Measurements from ENCODE around the gene BBOF1.
"Not testable (repeated sequence)": the region's sequence is repeated elsewhere in the genome, so short reads cannot be mapped to it uniquely, and the experiment has no call there.

BBOF1 gene

DNA sequence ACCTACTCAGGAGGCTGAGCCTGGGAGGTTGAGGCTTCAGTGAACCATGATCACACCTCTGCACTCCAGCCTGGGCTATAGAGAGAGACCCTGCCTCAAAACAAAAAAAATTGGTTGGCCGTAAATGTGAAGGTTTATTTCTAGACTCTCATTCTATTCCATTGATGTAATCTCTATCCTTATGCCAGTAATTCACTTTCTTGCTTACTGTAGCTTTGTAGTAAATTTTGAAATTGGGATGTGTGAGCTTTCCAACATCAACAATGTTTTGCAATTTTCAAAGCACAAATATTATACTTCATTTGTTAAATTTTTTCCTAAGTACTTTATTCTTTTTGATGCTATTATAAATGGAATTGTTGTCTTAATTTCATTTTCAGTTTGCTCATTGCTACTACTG is 90.2 kb downstream of the BBOF1 start:
- CTCF ChIA-PET, result no interaction called here
- DNase-seq (ENCODE audit: extremely low spot score), result no peak
- TF ChIP-seq BHLHE40 (IDR thresholded peaks at IDR 0.05; ENCODE audit: borderline replicate concordance) (no peak), TARDBP (IDR thresholded peaks at IDR 0.05) (no peak), SP1 (IDR thresholded peaks at IDR 0.05) (no peak), HDGF (IDR thresholded peaks at IDR 0.05; ENCODE audit: borderline replicate concordance) (no peak), ARNT (IDR thresholded peaks at IDR 0.05) (no peak), LEF1 (IDR thresholded peaks at IDR 0.05; ENCODE audit: borderline replicate concordance) (no peak), NFRKB (IDR thresholded peaks at IDR 0.05) (no peak), FOXA1 (IDR thresholded peaks at IDR 0.05) (no peak), ELF4 (IDR thresholded peaks at IDR 0.05) (no peak), SUZ12 (IDR thresholded peaks at IDR 0.05) (no peak), FOXM1 (IDR thresholded peaks at IDR 0.05; ENCODE audit: borderline replicate concordance) (no peak), FOXK2 (IDR thresholded peaks at IDR 0.05) (no peak), CTBP1 (IDR thresholded peaks at IDR 0.05; ENCODE audit: borderline replicate concordance) (no peak), L3MBTL2 (conservative IDR thresholded peaks at IDR 0.05) (no peak), ZNF384 (IDR thresholded peaks at IDR 0.05) (no peak)
- TF ChIP-seq, protein P1, sequence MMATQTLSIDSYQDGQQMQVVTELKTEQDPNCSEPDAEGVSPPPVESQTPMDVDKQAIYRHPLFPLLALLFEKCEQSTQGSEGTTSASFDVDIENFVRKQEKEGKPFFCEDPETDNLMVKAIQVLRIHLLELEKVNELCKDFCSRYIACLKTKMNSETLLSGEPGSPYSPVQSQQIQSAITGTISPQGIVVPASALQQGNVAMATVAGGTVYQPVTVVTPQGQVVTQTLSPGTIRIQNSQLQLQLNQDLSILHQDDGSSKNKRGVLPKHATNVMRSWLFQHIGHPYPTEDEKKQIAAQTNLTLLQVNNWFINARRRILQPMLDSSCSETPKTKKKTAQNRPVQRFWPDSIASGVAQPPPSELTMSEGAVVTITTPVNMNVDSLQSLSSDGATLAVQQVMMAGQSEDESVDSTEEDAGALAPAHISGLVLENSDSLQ (IDR thresholded peaks at IDR 0.05), result no peak
- POLR2A ChIA-PET, result no interaction called here

DNA sequence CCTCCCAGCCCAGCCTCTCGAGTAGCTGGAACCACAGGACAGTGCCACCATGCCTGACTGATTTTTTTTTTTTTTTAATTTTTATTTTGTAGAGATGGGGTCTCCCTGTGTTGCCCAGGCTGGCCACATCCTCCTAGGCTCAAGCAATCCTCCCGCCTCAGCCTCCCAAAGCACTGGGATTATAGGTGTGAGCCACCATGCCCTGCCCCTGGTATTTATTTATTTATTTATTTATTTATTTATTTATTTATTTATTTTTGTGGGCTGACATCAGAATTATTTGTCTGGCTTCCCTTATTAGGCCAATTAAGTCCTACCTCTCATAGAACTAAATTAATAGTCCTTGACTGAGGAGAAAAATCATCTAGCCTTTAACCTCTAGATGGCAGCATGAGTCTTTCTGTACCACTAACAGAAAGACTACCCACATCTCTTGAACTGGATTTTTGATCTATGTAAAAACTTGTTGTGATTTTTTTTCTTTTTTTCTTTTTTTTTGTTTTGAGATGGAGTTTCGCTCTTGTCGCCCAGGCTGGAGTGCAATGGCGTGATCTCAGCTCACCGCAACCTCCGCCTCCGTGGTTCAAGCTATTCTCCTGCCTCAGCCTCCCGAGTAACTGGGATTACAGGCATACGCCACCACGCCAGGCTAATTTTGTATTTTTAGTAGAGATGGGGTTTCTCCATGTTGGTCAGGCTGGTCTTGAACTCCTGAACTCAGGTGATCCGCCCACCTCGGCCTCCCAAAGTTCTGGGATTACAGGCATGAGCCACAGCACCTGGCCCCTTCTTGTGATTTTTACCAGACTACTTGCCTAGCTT is 92.5 kb downstream of the BBOF1 start:
- CTCF ChIA-PET, result interaction anchor here (0.6 to 1.2 kb wide), 7 partner anchors 11 to 150 kb away, joined by 3 to 4 read pairs (median 4); partner anchors contain the start of gene ALDH6A1
- peak; percentile 49 for DNase-seq (ENCODE audit: extremely low spot score)
- peak; percentile 25; the same call in 1 of the 2 replicates for TF ChIP-seq ZNF384 (IDR thresholded peaks at IDR 0.05)
- POLR2A ChIA-PET, result not testable (repeated sequence)

All from HEK293T (cell line).